HG03442 (cell line): ENCODE results near the gene INPP5J.
"Not testable (repeated sequence)": the region's sequence is repeated elsewhere in the genome, so short reads cannot be mapped to it uniquely, and the experiment has no call there.

Source experiments
- ATAC-seq: cut with Tn5 transposase; IDR thresholded peaks from one replicate; pipeline ENCODE4 v1.9.1; 2021; ENCODE audit warnings: mild to moderate bottlenecking, moderate library complexity; ENCODE audit not compliant: unreplicated experiment

Gene INPP5J

DNA sequence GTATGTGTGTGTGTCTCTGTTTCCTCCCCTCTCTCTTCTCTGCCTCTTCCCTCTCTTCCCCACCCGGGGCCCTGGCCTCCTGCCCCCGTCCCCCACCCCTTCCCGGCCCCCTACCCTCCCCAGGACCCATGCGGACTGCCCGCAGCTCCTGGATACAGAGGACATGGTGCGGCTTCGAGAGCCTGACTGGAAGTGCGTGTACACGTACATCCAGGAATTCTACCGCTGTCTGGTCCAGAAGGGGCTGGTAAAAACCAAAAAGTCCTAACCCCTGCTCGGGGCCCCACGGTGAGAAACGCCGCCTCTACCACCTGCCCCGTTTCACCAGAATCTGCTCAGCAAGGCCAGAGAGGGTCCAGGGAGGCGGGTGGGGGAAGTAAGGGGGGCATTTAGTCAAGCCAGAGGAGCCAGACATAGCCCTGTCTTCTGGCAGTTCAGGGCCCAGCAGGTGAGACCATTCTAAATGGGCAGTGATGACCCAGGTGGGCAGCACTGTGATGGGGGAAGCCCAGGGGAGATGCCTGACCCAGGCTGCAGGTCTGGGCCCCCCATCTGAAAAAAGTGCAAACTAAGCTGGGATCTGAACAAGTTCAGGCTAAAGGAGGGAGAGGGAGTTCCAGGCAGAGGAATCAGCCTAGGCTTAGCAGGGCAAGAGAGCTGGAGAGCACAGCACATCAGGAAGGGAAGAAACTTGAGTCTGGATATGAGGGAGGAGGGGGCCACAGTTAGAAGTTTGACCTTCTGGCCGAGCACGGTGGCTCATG is 21.8 kb upstream of the INPP5J start:
- ATAC-seq: no peak

GRCh38 chr22:31102441-31103081 is 20.2 kb upstream of the INPP5J start:
- ATAC-seq: no peak

DNA sequence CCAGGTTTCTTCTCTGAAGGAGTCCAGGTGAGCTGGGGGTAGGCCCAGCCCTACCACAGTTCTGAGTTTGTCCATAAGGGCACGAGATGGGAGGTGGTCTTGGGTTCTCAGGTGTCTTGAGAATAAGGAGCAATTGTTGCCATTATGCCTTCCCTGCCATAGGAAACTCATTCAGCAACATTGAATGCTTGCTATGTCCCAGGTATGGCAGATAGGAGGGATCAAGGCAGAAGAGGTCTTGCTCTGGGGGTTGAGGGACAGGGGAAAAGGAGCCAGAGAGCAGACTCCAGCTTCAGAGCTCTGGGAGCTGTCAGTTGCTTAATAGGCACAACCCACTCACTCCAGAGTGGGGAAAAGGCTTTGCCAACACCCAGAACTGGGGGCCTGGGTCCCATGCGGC is 19.7 kb upstream of the INPP5J start:
- ATAC-seq: no peak

DNA sequence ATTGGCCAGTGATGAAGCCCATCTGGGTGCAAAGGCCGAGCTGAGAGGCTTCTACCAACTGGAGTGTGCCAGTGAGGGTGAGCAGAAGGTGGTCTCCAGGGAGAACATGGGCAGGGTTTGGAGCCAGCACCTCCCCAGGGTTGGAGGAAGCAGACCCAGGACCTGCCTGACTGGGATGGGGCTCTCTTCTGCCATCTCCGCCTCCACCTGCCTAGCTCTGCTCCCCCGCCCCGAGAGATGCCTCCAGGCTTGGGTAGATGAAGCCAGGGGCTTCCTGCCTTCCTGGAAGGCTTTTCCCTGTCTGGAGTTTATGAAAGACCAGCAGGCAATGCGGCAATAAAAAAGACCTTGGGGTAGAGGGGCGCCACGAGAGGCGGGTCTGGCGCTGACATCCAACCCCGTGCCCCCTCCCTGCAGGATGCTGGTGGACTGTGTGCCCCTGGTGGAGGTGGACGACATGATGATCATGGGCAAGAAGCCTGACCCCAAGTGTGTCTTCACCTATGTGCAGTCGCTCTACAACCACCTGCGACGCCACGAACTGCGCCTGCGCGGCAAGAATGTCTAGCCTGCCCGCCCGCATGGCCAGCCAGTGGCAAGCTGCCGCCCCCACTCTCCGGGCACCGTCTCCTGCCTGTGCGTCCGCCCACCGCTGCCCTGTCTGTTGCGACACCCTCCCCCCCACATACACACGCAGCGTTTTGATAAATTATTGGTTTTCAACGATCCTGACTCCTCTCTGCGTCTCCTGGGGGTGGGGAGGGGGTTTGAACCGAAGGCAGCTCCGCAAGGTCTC is 18.7 kb upstream of the INPP5J start:
- no peak for ATAC-seq

- ATAC-seq: no peak
These were observed 17.9 kb upstream of the INPP5J start for GRCh38 chr22:31104869-31105268.

DNA sequence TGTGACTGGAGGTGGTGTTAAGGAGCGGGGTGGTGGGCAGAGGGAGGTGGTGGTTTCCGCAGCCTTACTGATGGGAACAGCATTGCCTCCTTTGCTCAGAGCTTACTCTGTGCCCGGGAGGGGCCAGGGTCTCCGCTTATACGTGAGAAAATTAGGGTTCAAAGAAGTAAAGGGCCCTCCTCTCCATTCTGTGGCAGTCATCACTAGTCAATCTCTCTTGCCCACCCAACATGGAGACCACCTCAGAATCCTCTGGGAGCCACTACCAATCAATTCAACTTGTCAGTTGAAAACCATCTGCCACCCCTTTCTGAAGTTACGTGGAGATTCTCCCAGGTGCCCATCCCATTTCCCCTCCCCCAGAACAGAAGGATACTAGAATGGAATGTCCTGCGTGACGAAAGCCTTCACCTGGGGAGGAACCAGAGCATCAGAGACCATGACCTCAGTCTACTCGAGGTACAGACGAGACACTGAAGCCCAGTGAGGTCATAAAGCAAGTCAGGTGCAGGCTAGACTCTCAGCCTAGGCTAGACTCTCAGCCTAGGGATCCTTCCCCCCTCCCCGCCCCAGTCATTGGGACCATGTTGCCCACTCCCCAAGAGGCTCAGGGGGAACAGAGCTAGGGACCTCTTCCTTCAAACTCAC is 17.4 kb upstream of the INPP5J start:
- ATAC-seq: no peak

GRCh38 chr22:31106001-31106571 is 16.7 kb upstream of the INPP5J start:
- ATAC-seq: no peak

DNA sequence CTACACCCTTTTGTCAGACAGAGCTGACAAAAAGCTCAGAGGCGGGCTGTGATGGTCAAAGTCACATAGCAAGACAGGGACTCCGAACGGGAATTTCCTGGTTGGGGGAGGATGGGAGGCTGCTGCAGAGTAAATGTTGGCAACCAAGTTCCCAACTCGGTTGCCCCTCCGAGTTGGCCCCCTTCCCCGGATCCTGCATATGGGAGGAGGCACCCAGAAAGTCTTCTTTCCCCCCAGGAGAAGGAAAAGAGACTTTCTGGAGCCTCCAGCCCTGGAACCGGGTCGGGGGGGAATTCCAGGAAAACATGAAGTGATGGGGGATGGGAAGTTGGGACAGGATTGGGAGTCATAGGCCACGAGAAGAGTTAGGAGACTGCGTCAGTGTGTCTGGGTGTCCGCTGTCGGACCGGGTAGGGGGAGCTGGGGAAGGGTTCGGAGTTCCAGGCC is 16.0 kb upstream of the INPP5J start:
- no peak for ATAC-seq

- ATAC-seq: peak; percentile 88
These were observed 15.4 kb upstream of the INPP5J start, which contains the start of gene SELENOM for GRCh38 chr22:31107178-31107893. TSS of gene SELENOM (minus strand) at chr22:31107568. CDS start at chr22:31107505, 63 bp downstream.

GRCh38 chr22:31107894-31108218 is 14.9 kb upstream of the INPP5J start:
- ATAC-seq: no peak

GRCh38 chr22:31112547-31113091 is 10.1 kb upstream of the INPP5J start:
- ATAC-seq: not testable (repeated sequence)

- no peak for ATAC-seq
These were observed 4.5 kb upstream of the INPP5J start for GRCh38 chr22:31118046-31118820.

DNA sequence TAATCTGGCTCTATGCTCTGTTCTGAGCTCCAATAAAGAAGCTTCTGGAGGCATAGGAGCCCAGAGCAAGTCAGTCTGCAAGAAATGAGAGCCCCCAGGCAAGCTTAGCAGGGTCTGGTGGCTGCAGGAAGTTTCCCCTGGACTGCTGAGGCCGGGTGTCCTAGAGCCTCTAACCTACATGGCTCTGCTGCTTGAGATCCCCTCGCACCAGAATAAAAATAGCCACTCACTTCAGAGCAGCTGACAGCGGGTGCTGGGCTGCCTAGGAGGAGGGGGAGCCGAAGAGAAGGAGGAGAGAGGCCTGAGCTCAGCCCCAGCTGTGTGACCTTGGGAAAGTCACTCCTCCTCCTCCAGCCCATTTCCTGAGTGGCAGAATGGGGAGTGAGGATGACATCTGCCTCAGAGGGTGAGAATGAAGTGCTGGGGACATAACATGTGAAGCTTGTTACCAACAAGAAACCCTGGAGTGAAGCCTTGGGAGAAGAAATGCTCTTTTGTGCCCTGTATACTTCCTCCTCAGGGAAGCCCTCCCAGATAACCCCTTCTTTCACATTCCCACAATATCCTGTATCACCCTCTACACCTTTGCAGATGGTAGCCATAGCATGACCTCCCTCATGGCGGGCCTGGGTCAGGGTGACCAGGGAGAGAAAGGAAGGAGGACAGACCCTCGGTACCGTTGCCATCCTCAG is 3.6 kb upstream of the INPP5J start:
- ATAC-seq: no peak

DNA sequence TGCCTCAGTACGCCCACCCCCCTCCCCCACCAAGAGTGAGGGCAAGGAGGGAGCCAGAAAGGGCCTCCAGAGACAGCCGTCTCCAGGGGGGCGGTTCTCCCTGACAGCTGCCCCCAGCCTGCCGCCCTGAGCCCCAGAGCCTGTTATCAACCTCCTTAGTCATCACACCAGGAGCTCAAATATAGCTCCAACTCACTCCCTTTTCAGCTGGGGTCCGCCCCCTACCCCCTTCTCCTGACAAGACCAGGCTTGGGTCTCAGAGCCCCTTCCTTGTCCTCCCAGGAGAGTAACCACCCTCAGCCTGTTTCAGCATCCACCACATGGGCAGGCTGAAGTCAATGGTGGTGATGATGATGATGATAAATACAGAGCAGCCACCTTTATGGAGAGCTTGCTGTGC is 2.5 kb upstream of the INPP5J start:
- ATAC-seq: no peak

- no peak for ATAC-seq
These were observed 2.1 kb upstream of the INPP5J start for GRCh38 chr22:31120642-31121041.

GRCh38 chr22:31121403-31121802 is 1.4 kb upstream of the INPP5J start:
- no peak for ATAC-seq

DNA sequence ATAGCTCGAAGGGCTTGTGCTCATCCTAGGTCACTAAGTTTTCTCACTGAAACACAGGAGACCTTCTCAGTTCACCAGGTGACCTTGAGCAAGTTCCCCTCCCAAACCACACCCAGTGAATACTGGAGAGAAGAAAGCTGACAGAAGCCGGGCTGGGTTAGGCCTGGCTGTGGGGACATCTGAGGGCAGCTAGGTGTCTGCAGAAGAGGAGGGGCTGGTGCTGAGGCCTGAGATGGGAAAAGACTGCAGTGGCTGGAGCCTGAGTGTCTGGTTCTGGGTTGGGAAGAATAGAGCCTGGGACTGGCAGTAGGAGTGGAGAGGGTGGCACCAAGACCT is 602 bp upstream of the INPP5J start:
- ATAC-seq: no peak

DNA sequence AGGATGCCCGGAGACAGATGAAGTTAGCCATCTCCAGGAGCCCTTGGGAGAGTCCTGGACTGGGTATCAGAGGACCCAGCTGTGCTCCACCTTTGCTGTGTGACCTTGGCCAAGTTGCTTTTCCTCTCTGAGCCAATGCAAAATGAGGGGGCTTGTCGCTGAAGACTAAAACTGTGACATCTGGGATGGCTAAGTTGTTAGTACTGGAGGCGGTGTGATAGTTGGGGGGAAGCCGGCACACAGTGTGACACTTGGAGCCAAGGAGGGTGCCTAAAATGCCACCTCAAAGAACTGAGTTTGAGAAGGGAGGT is 481 bp downstream of the INPP5J start:
- no peak for ATAC-seq

- ATAC-seq: no peak
These were observed 1.5 kb downstream of the INPP5J start for GRCh38 chr22:31124290-31124689.
